Upper lobe of left lung (tissue), 6 donors: ENCODE results near the gene YKT6. TPM values are rescaled to one million over a fixed set of nuclear protein-coding genes. Genes with fewer than 3 reads are reported as not detected.
A peak's percentile ranks its signal among the peaks of the same experiment; 100 is the strongest.

Experiments
- ATAC-seq, 2 donors: fragments of 200-7000 bp; cut with Tn5 transposase; one replicate each; pipeline ENCODE4 v1.9.1; 2022; ENCODE audit warnings: mild to moderate bottlenecking in 2 of 2, moderate library complexity in 2 of 2; ENCODE audit not compliant: low FRiP score in 2 of 2
- DNase-seq, 2 donors: peaks; one replicate each; pipeline ENCODE4 v3.0.0-alpha.2; 2019 to 2020
- H3K27ac ChIP-seq, 4 donors: fragments of 200-600 bp; sonication (generic); one replicate each; pipeline ENCODE4 v1.5.1; 2016 to 2019
- H3K27me3 ChIP-seq, 4 donors: fragments of 200-600 bp; sonication (generic); one replicate each; pipeline ENCODE4 v1.5.1; 2017 to 2019
- H3K36me3 ChIP-seq, 4 donors: fragments of 200-600 bp; sonication (generic); one replicate each; pipeline ENCODE4 v1.5.1; 2016 to 2019
- H3K4me1 ChIP-seq, 4 donors: fragments of 200-600 bp; sonication (generic); one replicate each; pipeline ENCODE4 v1.5.1; 2018 to 2019
- H3K4me3 ChIP-seq, 4 donors: fragments of 200-600 bp; sonication (generic); one replicate each; pipeline ENCODE4 v1.5.1; 2017 to 2019; ENCODE audit warnings: mild to moderate bottlenecking in 2 of 4, moderate library complexity in 1 of 4
- H3K9me3 ChIP-seq, 4 donors: fragments of 200-600 bp; sonication (generic); one replicate each; pipeline ENCODE4 v1.5.1; 2018 to 2019
- CTCF ChIP-seq, 6 experiments: fragments of 450-650 bp in 4 of 6; fragments of 200-600 bp in 2 of 6; sonication (generic) in 2 of 6; IDR thresholded peaks; one replicate each; pipeline ENCODE4 v1.5.1; 2016 to 2019; ENCODE audit warnings: antibody characterized with exemption in 6 of 6
- POLR2AphosphoS5 ChIP-seq, 2 donors: sonication (generic); formaldehyde crosslinking; IDR thresholded peaks; one replicate each; pipeline ENCODE4 v1.5.1; 2017; ENCODE audit warnings: antibody characterized with exemption in 2 of 2
- WGBS, 2 donors: methylation state at CpG; one replicate each; pipeline ENCODE4 v1.1.5; 2017 to 2018; 5-methylcytosine and 5-hydroxymethylcytosine counted together
- total RNA-seq, 6 donors: library from RNA; depleted of rRNA in 4 of 6; stranded (reverse); fragments of >200 nt in 4 of 6; gene quantifications; one replicate each; pipeline versions ENCODE4 v1.1.0 to v1.2.1, GENCODE V29; 2016 to 2021
- donor health status: DM: no; HTN: no; CAD: no; lungs with moderate emphysema.
- donor health status: DM: no; HTN: yes; CAD: no; lungs with severe emphysema.

The YKT6 gene
- total RNA-seq, 6 donors from 2014 or later: 29.3 to 70.2 (median 53.1) TPM

- 78 to 80% methylated on average over 17 to 20 of the region's 20 CpGs for WGBS, 2 donors
- Histone ChIP-seq H3K4me3 (no peak overlapping the region), H3K27me3 (no peaks in the 10 kb centered on the region), H3K27ac (no peak overlapping the region), H3K4me1 (peaks cover 6 to 16% (median 12%) of the 10 kb centered on the region in 4 donors), H3K9me3 (no peaks in the 10 kb centered on the region), H3K36me3 (no peaks in the 10 kb centered on the region)
- ATAC-seq: no peak
- peak in 1 of 2 donors; percentile 51 for DNase-seq
- no peak for TF ChIP-seq POLR2AphosphoS5 (IDR thresholded peaks at IDR 0.05)
- no peak for TF ChIP-seq CTCF (IDR thresholded peaks at IDR 0.05)
These were observed 62.7 kb downstream of the YKT6 start for GRCh38 chr7:44263326-44264082.

Other genes with a start within 250 kb of the YKT6 start
- gene SPDYE1, start 203.1 kb upstream of the YKT6 start, total RNA-seq: not detected
- 100 to 1,000 TPM in 5 of 6 donors, 10 to 100 TPM in 1; 81.8 to 169 (median 130) TPM for gene DBNL, start 156.3 kb upstream of the YKT6 start, total RNA-seq
- gene PGAM2, start 135.4 kb upstream of the YKT6 start, total RNA-seq: under 1 TPM in 4 of 6 donors, not detected in 2; 0.26 to 0.91 (median 0.75) TPM
- 100 to 1,000 TPM in 1 of 6 donors, 10 to 100 TPM in 5; 17.3 to 178 (median 37.1) TPM for gene POLM, start 118.4 kb upstream of the YKT6 start, total RNA-seq
- gene AEBP1, start 96.6 kb upstream of the YKT6 start, total RNA-seq: 100 to 1,000 TPM in 2 of 6 donors, 10 to 100 TPM in 4; 34.1 to 241 (median 92.7) TPM
- gene POLD2, start 77.4 kb upstream of the YKT6 start, total RNA-seq: 10 to 100 TPM; 27.2 to 70.1 (median 52.5) TPM
- not detected for gene MYL7, start 59.6 kb upstream of the YKT6 start, total RNA-seq
- gene GCK, start 11.5 kb upstream of the YKT6 start, total RNA-seq: under 1 TPM in 4 of 6 donors, not detected in 2; 0.17 to 0.49 (median 0.30) TPM
- gene CAMK2B, start 124.6 kb downstream of the YKT6 start, total RNA-seq: 1 to 10 TPM in 1 of 6 donors, under 1 TPM in 2, not detected in 3; 0.09 to 1.8 (median 0.27) TPM